ENCODE results near the gene PTPN14. TPM values are rescaled to one million over a fixed set of nuclear protein-coding genes. Genes with fewer than 3 reads are reported as not detected.

The PTPN14 gene
- total and polyA plus RNA-seq, 2 donors from 2014 or later = 5.1 to 87.2 TPM

DNA sequence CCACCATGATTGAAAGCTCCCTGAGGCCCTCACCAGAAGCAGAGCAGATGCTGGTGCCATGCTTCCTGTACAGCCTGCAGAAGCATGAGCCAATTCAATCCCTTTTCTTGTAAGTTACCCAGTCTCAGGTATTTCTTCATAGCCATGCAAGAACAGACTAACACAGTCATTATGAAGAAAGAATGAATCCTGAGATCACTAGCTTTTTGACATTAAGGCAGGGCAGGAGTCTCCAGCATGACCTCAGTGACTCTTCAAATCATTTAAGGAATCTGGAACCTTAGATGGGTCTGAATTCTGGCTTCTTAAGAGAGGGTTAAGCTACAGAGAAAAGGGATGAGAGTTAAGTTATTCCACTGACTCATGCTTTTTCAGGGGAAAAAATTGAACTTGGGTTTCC is 79.0 kb downstream of the PTPN14 start:
- Histone ChIP-seq H3K4me1 (ENCODE audit: control insufficient read depth in 2 of 3, insufficient read depth in 2 of 3, low read depth in 1 of 3, low read length in 3 of 3) (peaks cover 2 to 33% (median 13%) of the 10 kb centered on the region in 3 donors), H3K27ac (ENCODE audit: low read depth in 2 of 2, low read length in 2 of 2) (no peak overlapping the region), H3K9me3 (ENCODE audit: control insufficient read depth in 2 of 3, insufficient read depth in 1 of 3, low read length in 3 of 3) (no peaks in the 10 kb centered on the region), H3K9ac (ENCODE audit: low read length in 3 of 3) (no peak overlapping the region), H3K36me3 (ENCODE audit: control insufficient read depth in 2 of 3, insufficient read depth in 3 of 3, low read length in 3 of 3) (no peaks in the 10 kb centered on the region), H3K4me3 (ENCODE audit: low read length in 3 of 3) (no peak overlapping the region), H3K27me3 (ENCODE audit: control insufficient read depth, insufficient read depth, low read length) (no peaks in the 10 kb centered on the region)
- intact Hi-C loops (cut with DNase I) = no loop called here
- TF ChIP-seq, protein P1, sequence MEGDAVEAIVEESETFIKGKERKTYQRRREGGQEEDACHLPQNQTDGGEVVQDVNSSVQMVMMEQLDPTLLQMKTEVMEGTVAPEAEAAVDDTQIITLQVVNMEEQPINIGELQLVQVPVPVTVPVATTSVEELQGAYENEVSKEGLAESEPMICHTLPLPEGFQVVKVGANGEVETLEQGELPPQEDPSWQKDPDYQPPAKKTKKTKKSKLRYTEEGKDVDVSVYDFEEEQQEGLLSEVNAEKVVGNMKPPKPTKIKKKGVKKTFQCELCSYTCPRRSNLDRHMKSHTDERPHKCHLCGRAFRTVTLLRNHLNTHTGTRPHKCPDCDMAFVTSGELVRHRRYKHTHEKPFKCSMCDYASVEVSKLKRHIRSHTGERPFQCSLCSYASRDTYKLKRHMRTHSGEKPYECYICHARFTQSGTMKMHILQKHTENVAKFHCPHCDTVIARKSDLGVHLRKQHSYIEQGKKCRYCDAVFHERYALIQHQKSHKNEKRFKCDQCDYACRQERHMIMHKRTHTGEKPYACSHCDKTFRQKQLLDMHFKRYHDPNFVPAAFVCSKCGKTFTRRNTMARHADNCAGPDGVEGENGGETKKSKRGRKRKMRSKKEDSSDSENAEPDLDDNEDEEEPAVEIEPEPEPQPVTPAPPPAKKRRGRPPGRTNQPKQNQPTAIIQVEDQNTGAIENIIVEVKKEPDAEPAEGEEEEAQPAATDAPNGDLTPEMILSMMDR (IDR thresholded peaks at IDR 0.05; ENCODE audit: borderline replicate concordance, extremely low read depth, insufficient read depth) = no peak
- DNase-seq (no peak), FAIRE-seq (no peak)

DNA sequence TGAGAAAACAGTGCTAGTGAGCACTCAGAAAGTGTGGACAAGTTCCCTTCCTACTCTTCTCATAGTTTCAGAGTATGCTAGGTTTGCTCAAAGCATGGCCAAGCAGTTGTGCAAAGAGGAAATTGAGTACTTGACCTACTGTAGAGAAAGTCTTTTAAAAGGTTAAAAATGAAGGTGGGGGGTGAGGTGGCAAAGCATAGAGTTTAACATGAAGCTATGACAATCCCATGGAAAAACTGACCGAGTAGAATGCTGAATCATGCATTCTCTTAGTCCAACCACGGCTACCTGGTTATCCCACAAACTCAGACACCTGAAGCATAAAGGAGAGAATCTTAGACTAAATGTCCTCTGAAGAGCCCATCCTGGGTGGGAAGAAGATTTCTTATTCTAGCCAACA is 79.9 kb downstream of the PTPN14 start:
- Histone ChIP-seq H3K27ac (ENCODE audit: low read depth in 2 of 2, low read length in 2 of 2) (no peak overlapping the region), H3K36me3 (ENCODE audit: control insufficient read depth in 2 of 3, insufficient read depth in 3 of 3, low read length in 3 of 3) (no peaks in the 10 kb centered on the region), H3K27me3 (ENCODE audit: control insufficient read depth, insufficient read depth, low read length) (no peaks in the 10 kb centered on the region), H3K4me1 (ENCODE audit: control insufficient read depth in 2 of 3, insufficient read depth in 2 of 3, low read depth in 1 of 3, low read length in 3 of 3) (peaks cover 0 to 25% (median 12%) of the 10 kb centered on the region in 3 donors), H3K4me3 (ENCODE audit: low read length in 3 of 3) (no peak overlapping the region), H3K9ac (ENCODE audit: low read length in 3 of 3) (no peak overlapping the region), H3K9me3 (ENCODE audit: control insufficient read depth in 2 of 3, insufficient read depth in 1 of 3, low read length in 3 of 3) (no peaks in the 10 kb centered on the region)
- TF ChIP-seq, protein P1 (IDR thresholded peaks at IDR 0.05; ENCODE audit: borderline replicate concordance, extremely low read depth, insufficient read depth) = no peak
- FAIRE-seq = no peak
- DNase-seq = no peak
- intact Hi-C loops (cut with DNase I) = no loop called here

DNA sequence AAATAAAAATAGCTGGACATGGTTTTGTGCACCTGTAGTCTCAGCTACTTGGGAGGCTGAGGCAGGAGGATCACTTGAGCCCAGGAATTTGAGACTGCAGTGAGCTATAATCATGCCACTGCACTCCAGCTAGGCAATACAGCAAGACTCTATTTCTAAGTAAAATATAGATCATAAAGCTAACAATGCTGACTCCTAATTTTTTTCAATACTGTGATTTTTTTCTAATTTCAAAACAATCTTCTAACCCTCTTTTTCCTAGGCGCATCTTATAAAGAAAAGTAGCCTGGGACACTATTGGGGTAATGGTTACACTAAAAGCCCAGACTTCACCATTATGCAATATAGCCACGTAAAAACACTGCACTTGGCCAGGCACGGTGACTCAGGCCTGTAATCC is 81.3 kb downstream of the PTPN14 start:
- intact Hi-C loops (cut with DNase I) = no loop called here
- H3K4me3 ChIP-seq (ENCODE audit: low read length in 3 of 3) = no peak overlapping the region
- H3K36me3 ChIP-seq (ENCODE audit: control insufficient read depth in 2 of 3, insufficient read depth in 3 of 3, low read length in 3 of 3) = no peaks in the 10 kb centered on the region
- TF ChIP-seq, protein P1 (IDR thresholded peaks at IDR 0.05; ENCODE audit: borderline replicate concordance, extremely low read depth, insufficient read depth) = no peak
- no peaks in the 10 kb centered on the region for H3K27me3 ChIP-seq (ENCODE audit: control insufficient read depth, insufficient read depth, low read length)
- FAIRE-seq (no peak), DNase-seq (no peak)
- no peak overlapping the region for H3K9ac ChIP-seq (ENCODE audit: low read length in 3 of 3)
- no peak overlapping the region for H3K27ac ChIP-seq (ENCODE audit: low read depth in 2 of 2, low read length in 2 of 2)
- peaks cover 0 to 18% (median 6%) of the 10 kb centered on the region in 3 donors for H3K4me1 ChIP-seq (ENCODE audit: control insufficient read depth in 2 of 3, insufficient read depth in 2 of 3, low read depth in 1 of 3, low read length in 3 of 3)
- H3K9me3 ChIP-seq (ENCODE audit: control insufficient read depth in 2 of 3, insufficient read depth in 1 of 3, low read length in 3 of 3) = no peaks in the 10 kb centered on the region

DNA sequence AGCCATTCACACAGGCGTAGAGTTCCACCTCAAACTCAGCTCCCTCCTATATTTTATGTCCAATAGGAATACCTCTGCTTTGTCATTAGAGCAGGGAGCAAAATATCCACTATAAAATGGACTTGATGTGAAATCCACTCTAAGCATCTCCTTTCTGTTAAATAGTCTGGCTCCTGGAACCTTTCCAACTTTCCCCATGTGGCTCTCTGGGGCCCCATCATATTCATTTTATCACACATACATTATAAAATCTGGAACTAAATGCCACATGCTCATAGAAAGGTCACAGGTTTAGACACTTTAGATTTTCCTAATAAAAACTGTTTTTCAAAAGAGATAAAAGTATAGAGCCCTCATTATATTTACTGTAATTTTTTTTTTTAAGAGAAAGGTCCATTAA is 82.1 kb downstream of the PTPN14 start:
- TF ChIP-seq, protein P1 (IDR thresholded peaks at IDR 0.05; ENCODE audit: borderline replicate concordance, extremely low read depth, insufficient read depth) = no peak
- Histone ChIP-seq H3K9ac (ENCODE audit: low read length in 3 of 3) (no peak overlapping the region), H3K27ac (ENCODE audit: low read depth in 2 of 2, low read length in 2 of 2) (no peak overlapping the region), H3K4me1 (ENCODE audit: control insufficient read depth in 2 of 3, insufficient read depth in 2 of 3, low read depth in 1 of 3, low read length in 3 of 3) (peaks cover 0 to 11% (median 6%) of the 10 kb centered on the region in 3 donors), H3K4me3 (ENCODE audit: low read length in 3 of 3) (no peak overlapping the region), H3K36me3 (ENCODE audit: control insufficient read depth in 2 of 3, insufficient read depth in 3 of 3, low read length in 3 of 3) (peaks cover 0 to 2% (median 0%) of the 10 kb centered on the region in 3 donors), H3K9me3 (ENCODE audit: control insufficient read depth in 2 of 3, insufficient read depth in 1 of 3, low read length in 3 of 3) (no peaks in the 10 kb centered on the region), H3K27me3 (ENCODE audit: control insufficient read depth, insufficient read depth, low read length) (no peaks in the 10 kb centered on the region)
- FAIRE-seq (no peak), DNase-seq (no peak)
- intact Hi-C loops (cut with DNase I) = no loop called here

All from kidney (tissue), 14 donors.